ENCODE measurements around the gene SOX1.
A peak's percentile ranks its signal among the peaks of the same experiment; 100 is the strongest.

SOX1 gene

DNA sequence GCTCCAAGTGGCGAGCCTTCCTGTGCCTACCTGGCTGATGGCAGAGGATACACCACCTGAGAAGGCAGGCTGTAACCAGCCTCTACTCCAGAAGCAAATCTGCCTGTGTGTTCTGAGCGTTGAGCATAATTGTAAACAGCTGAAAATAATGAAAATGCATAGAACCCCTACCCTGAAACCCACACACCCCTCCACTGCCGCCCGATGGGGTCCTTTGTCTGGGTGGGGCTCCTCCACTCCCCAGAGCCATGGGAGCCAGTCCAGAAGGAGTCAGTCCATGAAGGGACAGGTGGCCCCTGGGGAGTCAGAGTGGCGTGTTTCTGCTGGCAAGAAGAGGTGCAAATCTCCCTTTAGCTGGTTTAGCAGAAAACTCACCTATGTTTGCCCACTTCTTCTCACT lies 8.0 kb upstream of the SOX1 start:
- DNase-seq (ENCODE audit: low read depth), result no peak

GRCh38 chr13:112059457-112060281 lies 7.3 kb upstream of the SOX1 start:
- no peak for DNase-seq (ENCODE audit: low read depth)

DNA sequence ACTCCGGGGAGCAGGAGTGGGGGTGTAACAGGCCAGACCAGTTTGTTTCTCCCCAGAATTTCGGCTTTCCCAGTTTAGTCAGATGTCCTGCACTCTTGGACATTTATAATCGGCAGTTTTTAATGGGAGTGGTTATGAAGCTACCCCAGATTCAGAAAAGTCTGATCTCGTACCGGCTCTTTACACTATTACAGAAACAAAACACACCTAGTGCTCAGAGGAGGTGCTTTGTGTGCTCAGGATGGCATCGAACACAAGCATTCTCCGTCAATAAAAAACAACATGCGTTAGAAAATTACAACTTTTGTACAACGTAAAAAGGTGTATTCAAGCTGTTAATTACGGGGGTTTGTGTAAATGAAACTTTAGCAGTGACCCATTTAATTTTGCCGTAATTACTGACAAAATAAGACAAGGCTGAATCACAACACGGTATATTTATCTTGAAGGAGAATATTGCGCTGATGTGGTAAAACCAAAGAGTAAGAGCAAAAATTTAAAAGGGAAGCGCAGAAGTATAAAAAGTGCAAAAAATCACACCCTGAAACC lies 6.6 kb upstream of the SOX1 start:
- DNase-seq (ENCODE audit: low read depth), result no peak

GRCh38 chr13:112060899-112061366 lies 6.0 kb upstream of the SOX1 start:
- DNase-seq (ENCODE audit: low read depth), result no peak

DNA sequence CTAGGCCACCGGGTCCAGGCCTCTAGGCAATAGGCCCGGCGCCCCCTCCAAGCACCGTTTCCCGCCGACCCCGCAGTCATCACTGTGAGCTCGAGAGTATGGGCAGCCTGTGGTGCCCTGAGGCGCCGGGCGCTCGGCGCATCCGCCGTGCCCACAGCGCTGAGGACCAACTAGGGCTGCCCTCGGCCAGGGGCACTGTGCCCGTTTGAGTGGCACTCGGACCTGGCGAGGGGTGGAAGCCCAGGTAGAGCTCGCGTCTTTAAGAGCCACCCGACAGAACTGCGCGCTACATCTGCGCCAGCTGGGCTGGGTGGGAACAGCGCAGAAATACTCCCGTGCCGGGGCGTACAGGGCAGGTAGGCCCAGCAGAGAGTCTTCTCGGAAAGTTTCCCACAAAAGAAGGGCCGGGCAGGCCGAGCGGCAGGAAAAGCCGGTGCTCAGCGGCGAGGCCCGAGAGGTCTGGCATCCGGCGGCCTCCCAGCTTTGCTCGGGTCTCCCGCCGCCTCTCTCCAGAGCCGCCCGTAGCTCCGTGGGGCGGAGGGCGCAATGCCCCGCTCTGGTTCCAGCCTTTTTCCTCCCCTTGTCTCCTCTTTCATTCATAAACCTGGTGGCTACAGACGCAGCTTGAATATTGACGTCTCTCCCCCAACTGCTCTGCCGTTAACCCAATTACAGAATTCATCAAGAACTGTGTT lies 5.4 kb upstream of the SOX1 start:
- no peak for DNase-seq (ENCODE audit: low read depth)

DNA sequence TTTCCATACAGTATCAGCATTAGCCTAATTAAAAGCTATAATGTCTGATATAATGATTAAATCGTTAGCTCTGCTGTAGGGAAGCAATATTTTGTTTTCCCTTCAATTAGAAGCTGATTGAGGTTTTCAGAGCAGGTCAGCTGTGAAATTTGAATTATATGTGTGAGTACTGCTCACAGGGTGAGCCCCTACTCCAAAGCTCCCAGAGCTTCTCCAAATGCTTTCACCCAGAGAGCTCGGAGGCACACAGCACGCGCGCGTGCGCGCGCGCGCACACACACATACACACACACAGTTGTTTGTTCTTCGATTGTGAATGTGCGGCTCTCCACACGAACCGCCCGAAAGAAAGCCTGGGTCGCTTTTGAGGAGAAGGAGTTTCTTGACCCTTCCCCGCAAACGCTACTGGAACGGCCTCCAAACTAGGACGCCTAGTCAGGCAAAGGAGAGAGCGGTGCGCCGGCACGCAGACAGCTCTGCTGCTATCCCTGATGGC lies 4.8 kb upstream of the SOX1 start:
- no peak for DNase-seq (ENCODE audit: low read depth)

DNA sequence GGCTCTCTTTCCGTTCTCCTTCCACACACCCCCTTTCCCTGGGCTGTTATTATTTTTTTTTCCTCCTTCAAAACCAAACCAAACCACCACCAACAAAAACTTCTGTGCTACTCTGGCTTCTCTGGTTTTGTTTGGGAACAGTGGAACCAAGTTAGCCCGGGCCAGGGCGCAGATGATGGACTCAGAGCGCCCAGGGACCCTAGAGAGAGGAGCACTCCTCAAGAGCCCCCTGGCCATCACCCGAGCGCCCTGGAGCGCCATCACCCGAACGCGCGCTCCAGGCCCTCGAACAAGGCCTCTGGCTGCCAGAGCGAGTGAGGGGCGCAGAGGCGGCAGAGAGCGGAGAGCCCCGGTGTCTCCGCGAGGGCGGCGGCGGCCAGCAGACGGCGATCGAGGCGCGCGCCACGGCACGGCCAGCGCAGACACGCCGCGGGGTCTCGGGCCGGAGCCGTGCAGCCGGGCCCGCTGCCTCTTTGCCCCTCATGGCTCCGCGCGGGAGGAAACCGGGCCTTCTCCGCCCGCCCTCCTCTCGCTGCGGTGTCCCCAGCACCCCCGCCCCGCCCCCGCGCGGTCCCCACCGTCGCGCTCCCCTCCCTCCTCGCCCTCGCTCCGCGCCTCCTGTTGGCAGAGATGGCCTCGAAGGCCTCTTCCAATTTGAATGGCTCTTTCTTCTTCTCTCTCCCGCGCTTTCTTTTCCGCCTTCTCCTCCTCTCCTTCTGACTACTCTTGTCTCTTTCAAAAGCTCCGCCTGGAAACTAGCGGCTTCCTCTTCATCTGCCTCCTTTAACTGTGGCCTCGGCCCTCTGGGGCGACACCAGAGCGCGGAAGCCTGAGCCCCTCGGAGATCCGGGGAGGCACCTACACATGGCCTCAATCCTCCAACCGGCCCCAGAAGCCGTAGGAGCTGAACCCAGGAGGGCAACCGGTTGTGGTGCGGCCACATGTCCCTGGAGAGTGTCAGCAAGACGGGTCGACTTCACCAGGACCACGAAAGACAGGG lies 4.1 kb upstream of the SOX1 start:
- DNase-seq (ENCODE audit: low read depth), result no peak

- no peak for DNase-seq (ENCODE audit: low read depth)
Measured at GRCh38 chr13:112063807-112064206, 3.1 kb upstream of the SOX1 start.

- DNase-seq (ENCODE audit: low read depth), result no peak
Measured at GRCh38 chr13:112064222-112064621, 2.7 kb upstream of the SOX1 start.

DNA sequence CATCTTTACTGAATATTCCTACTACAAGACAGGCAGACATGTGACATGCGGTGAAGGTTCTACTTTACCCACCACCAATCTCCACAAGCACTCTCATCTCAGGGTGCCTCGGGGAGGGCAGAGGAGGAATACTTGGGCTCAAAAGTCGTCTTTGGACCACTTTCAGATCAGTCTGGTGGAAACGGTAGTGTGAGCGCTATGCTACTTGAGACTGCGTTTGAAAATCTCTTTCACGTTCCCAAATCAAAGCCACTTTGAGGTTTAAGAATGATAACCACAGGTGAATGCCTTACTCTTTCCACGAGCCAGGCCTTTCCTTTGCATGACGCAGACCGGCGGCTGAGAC lies 1.5 kb upstream of the SOX1 start:
- DNase-seq (ENCODE audit: low read depth), result no peak

DNA sequence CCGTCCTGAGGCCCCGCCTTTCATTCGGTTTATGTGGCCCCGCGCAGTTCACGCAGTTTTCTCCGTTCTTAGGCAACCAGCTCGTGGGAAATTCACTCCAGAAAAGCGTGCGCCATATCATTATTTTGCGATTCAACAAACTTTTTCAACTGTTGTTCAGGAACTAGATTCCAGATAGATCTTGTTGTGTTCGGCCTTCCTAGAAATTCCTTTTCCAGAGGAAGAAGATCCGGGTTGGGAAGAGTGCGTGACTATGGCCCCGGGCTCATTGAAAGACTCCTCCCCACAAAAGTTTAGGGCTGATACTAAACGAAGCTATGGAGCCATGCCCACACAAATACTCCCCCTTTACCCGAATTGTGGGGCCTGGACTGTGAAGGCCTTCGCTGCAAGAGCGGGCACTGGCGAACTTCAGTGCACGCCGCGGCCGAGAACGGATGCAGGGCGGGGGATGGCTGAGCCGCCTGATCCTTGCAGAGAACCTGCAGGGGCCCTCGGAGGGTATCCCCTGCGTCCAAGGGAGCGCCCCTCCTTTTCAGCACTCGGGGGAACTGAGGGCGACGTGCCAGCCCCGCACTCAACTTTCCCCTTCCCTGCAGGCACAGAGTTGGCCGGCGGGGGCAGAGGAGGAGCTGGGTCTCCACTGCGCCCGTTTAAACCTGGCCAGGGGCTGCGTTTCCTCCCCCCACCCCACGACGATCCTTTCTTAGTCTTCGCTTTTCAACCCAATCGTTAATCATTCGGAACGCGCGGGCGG lies 904 bp upstream of the SOX1 start:
- no peak for DNase-seq (ENCODE audit: low read depth)

GRCh38 chr13:112066624-112067004 lies 335 bp upstream of the SOX1 start:
- peak; percentile 59 for DNase-seq (ENCODE audit: low read depth)

GRCh38 chr13:112067871-112068539 lies 1.1 kb downstream of the SOX1 start:
- no peak for DNase-seq (ENCODE audit: low read depth)

- no peak for DNase-seq (ENCODE audit: low read depth)
Measured at GRCh38 chr13:112068540-112069060, 1.7 kb downstream of the SOX1 start.

GRCh38 chr13:112069061-112069844 lies 2.3 kb downstream of the SOX1 start:
- DNase-seq (ENCODE audit: low read depth), result no peak

- DNase-seq (ENCODE audit: low read depth), result no peak
Measured at GRCh38 chr13:112069845-112070251, 2.9 kb downstream of the SOX1 start.

DNA sequence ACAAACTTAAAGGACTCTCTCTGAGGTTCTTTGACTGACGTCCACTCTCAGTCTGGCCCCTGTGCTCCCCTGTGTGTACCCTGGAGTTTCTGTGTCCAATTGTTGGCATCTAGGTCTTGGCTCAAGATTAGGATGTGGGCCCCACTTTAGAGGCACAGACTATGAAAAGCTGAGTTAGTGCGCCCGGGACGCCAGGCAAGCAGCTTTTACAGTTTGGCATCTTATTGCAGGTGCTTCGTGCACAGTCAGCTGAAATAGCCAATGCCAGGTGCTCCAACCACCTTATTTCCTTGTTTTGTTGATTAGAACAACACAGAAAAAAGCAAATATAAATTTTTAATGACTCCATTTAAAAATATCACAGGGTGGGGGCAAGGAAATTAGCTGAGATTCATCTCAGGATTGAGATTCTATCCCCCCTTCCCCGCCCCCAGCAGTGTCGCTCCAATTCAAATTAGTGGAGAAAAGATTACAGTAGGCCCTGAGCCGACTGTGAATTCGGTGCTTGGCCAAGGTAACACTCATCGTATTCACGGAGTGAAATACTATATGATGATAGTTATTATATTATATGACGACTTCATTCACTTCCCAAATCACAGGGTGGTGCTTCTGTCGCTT lies 4.3 kb downstream of the SOX1 start:
- DNase-seq (ENCODE audit: low read depth), result no peak

DNA sequence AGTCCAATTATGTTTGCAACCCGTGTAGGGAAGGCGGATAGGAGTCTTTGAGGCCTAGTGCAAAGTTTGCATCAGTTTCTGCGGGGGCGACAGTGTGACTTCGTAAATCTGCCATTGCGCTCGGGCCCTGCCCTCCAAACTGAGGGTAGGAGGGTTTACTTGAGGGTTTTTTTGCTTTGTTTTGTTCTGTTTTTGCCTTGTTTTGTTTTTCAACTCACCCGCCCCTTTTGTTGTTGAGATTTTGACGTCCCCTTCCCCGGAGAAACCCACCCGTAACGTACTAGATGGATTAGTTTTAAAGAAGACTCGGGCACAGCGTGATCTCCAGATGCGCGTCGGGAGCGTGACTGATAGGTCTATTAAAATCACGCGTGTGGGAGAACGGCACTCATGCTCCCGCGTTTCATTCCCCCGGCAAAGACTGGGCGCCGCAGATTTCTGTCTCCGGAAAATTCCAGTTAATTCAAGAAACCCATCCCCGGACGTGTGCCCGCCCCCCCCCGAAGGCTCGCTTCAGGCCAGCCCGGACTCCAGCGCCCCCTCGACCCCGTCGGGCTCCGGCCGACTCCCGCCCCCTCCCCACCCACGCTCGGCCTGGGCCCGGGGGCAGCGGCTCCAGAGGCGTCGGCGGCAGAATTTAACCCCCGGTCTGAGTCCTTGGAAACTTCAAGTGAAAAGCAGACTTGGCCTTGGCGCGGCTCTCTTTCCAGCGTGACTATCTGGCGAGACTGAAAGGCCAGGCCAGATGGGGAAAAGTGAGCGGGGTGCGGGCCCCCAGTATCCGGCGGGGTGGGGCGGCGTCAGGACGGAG lies 5.0 kb downstream of the SOX1 start:
- DNase-seq (ENCODE audit: low read depth), result no peak
